Lung (tissue), 12 donors: ENCODE measurements around the gene DOCK8. TPM values are rescaled to one million over a fixed set of nuclear protein-coding genes. Genes with fewer than 3 reads are reported as not detected.

ENCODE experiments used
- ATAC-seq: fragments of 200-7000 bp; cut with Tn5 transposase; one replicate; pipeline ENCODE4 v1.9.1; 2020; ENCODE audit warnings: moderate number of reproducible peaks; ENCODE audit not compliant: insufficient read depth, low FRiP score
- DNase-seq, 3 donors: peaks; one replicate each; pipeline ENCODE4 v3.0.0-alpha.2; 2013 to 2017
- H3K27ac ChIP-seq, 2 donors: one replicate each; pipeline ENCODE4 v1.5.1; 2013; ENCODE audit warnings: mild to moderate bottlenecking in 2 of 2, moderate library complexity in 2 of 2, control low read depth in 1 of 2, inconsistent platforms in 1 of 2, low read depth in 1 of 2, low read length in 1 of 2
- H3K27me3 ChIP-seq, 3 donors: one replicate each; pipeline ENCODE4 v1.5.1; 2013; ENCODE audit warnings: low read length in 2 of 3; ENCODE audit not compliant: control insufficient read depth in 3 of 3, insufficient read depth in 3 of 3
- H3K36me3 ChIP-seq, 4 donors: one replicate each; pipeline ENCODE4 v1.5.1; 2013; ENCODE audit warnings: low read length in 4 of 4, mild to moderate bottlenecking in 1 of 4, moderate library complexity in 1 of 4; ENCODE audit not compliant: control insufficient read depth in 4 of 4, insufficient read depth in 4 of 4
- H3K4me1 ChIP-seq, 5 donors: one replicate each; pipeline ENCODE4 v1.5.1; 2013; ENCODE audit warnings: low read length in 5 of 5, mild to moderate bottlenecking in 2 of 5, moderate library complexity in 1 of 5; ENCODE audit not compliant: control insufficient read depth in 5 of 5, insufficient read depth in 5 of 5
- H3K4me3 ChIP-seq: one replicate; pipeline ENCODE4 v1.5.1; 2013; ENCODE audit warnings: mild to moderate bottlenecking, control low read depth, moderate library complexity
- H3K9ac ChIP-seq, 2 donors: one replicate each; pipeline ENCODE4 v1.5.1; 2013; ENCODE audit warnings: low read length in 2 of 2, control low read depth in 1 of 2; ENCODE audit not compliant: insufficient read depth in 1 of 2
- H3K9me3 ChIP-seq, 4 donors: one replicate each; pipeline ENCODE4 v1.5.1; 2013; ENCODE audit warnings: low read length in 3 of 4, mild to moderate bottlenecking in 1 of 4, moderate library complexity in 1 of 4; ENCODE audit not compliant: control insufficient read depth in 4 of 4, insufficient read depth in 3 of 4
- WGBS, 2 donors: extraction: QIAGEN DNeasy Blood & Tissue Kit; methylation state at CpG; one replicate each; pipeline ENCODE4 v1.1.7; 2013; 5-methylcytosine and 5-hydroxymethylcytosine counted together
- polyA plus RNA-seq, 2 donors: library from polyadenylated mRNA; stranded (reverse); fragments of 200-250 nt; gene quantifications; one replicate each; pipeline ENCODE4 v1.2.1, GENCODE V29; 2013
- total RNA-seq, 2 donors: library from RNA; depleted of rRNA in 1 of 2; stranded (reverse); fragments of >200 nt in 1 of 2; gene quantifications; one replicate each; pipeline ENCODE4 v1.2.1, GENCODE V29; 2014 to 2021
- TF ChIP-seq, protein P1 (sequence below): IDR thresholded peaks from 2 replicates; pipeline ENCODE4 v1.5.1; 2012; ENCODE audit warnings: mild to moderate bottlenecking; ENCODE audit errors: control extremely low read depth, extremely low read depth
- donor health status: control.
- donor health status: control.
- donor health status: Bipolar disorder and iron deficiency.
- donor health status: healthy.
- donor health status: DM: yes; HTN: yes; CAD: no.

The DOCK8 gene
- total and polyA plus RNA-seq, 4 donors, result 9.6 to 75.1 (median 27.3) TPM

DNA sequence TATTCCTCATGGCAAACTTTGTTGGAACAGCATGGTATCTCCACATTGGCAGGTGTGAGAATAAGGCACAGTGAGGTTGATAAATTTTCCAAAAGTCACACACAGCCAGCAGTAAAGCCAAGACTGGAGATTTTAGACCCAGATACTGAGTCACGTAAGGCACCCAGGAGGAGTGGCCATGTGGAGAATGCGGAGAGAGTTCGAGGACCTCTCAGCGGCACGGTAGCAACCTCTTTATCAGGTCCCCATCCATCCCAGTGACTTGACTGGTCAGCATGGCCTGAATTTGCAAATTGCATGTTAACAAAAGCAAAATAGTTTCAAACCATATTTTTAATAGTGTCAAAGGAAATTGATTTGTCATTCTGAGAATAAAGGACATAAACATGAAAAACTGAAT, 183.4 kb downstream of the DOCK8 start:
- Histone ChIP-seq H3K4me3 (no peak overlapping the region), H3K9ac (no peak overlapping the region), H3K4me1 (peaks cover 0 to 11% (median 0%) of the 10 kb centered on the region in 5 donors), H3K36me3 (peaks cover 0 to 3% (median 0%) of the 10 kb centered on the region in 4 donors), H3K27me3 (no peaks in the 10 kb centered on the region), H3K27ac (no peak overlapping the region), H3K9me3 (no peaks in the 10 kb centered on the region)
- WGBS, 2 donors, result 71 to 86% methylated on average over 5 of the region's 5 CpGs
- no peak for DNase-seq
- TF ChIP-seq, protein P1, sequence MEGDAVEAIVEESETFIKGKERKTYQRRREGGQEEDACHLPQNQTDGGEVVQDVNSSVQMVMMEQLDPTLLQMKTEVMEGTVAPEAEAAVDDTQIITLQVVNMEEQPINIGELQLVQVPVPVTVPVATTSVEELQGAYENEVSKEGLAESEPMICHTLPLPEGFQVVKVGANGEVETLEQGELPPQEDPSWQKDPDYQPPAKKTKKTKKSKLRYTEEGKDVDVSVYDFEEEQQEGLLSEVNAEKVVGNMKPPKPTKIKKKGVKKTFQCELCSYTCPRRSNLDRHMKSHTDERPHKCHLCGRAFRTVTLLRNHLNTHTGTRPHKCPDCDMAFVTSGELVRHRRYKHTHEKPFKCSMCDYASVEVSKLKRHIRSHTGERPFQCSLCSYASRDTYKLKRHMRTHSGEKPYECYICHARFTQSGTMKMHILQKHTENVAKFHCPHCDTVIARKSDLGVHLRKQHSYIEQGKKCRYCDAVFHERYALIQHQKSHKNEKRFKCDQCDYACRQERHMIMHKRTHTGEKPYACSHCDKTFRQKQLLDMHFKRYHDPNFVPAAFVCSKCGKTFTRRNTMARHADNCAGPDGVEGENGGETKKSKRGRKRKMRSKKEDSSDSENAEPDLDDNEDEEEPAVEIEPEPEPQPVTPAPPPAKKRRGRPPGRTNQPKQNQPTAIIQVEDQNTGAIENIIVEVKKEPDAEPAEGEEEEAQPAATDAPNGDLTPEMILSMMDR, result no peak
- ATAC-seq, result no peak

DNA sequence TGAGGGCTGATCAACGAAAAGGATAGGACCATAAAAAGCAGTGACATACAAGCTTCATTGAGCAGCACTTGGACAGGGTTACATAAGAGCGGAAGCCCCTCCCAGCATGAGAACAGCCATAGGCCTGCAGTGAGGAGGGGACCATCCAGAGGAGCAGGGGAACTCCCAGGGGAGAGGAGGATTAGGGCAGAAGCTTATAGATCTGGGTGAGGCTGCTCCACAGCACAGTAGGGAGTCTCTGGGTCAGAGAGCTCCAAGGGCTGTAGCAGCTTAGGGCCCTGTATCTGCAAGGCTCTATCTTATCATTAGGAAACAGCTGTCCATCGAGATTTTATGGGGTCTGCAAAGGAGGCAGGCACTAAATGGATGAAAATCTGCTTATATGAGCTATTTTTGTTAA, 186.6 kb downstream of the DOCK8 start:
- peaks cover 0 to 3% (median 0%) of the 10 kb centered on the region in 4 donors for H3K36me3 ChIP-seq
- WGBS, 2 donors, result 80 to 85% methylated on average over 3 of the region's 3 CpGs
- no peak for ATAC-seq

DNA sequence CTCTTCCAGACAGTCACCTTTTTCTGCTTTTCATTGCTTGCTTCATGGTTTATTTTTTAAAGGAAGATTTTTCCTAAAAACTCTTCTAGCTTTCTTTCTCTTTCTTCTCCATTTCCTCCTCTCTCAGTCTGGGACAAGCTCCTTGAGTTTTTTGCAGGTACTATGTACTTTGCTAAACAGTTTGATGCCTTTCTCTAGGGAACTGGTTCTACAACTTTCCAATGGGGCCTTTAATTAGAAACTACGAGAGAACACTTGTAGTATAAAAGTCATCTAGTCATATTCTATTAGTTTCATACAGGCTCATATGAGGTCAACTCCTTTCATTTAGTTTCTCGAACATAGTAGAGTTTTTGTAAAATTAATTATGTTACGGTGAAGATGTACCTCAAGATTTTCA, 189.6 kb downstream of the DOCK8 start:
- no peak for ATAC-seq
- Histone ChIP-seq H3K9ac (no peak overlapping the region), H3K36me3 (peaks cover 0 to 5% (median 0%) of the 10 kb centered on the region in 4 donors), H3K27ac (peak overlapping the region in 1 of 2 donors; percentile 44), H3K27me3 (peaks cover 0 to 2% (median 0%) of the 10 kb centered on the region in 3 donors), H3K4me3 (no peak overlapping the region), H3K4me1 (peaks cover 0 to 11% (median 0%) of the 10 kb centered on the region in 5 donors), H3K9me3 (no peaks in the 10 kb centered on the region)
- TF ChIP-seq, protein P1, result no peak
- WGBS, 2 donors, result 77 to 88% methylated on average over 3 of the region's 3 CpGs
- DNase-seq, result peak in 2 of 3 donors; percentile 65 to 79

More for the DNA sequence above, 186.6 kb downstream of the DOCK8 start:
- H3K4me3 ChIP-seq, result no peak overlapping the region
- no peak overlapping the region for H3K27ac ChIP-seq
- no peaks in the 10 kb centered on the region for H3K27me3 ChIP-seq
- TF ChIP-seq, protein P1, result no peak
- H3K9me3 ChIP-seq, result no peaks in the 10 kb centered on the region
- no peak overlapping the region for H3K9ac ChIP-seq
- DNase-seq, result peak in 1 of 3 donors; percentile 11
- peaks cover 0 to 11% (median 0%) of the 10 kb centered on the region in 5 donors for H3K4me1 ChIP-seq

DNA sequence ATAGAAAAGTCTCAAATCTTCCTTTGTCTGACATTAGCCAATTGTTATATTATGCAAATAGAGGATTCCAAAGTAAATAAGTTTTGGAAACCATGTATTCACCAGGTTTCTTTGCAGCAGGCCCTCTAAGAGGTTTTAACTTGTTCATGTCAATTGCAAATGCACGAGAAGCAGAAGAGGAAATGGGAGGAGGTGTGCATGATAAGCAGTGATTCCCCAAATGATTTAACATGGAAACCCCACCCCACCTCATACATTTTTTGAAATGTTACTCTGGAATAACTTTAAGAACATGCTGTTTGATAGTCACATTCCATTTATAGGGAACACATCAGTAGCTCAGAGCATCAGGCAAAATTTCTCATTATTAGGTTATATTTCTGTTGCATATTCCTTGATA, 190.7 kb downstream of the DOCK8 start:
- no peak for DNase-seq
- peaks cover 0 to 11% (median 0%) of the 10 kb centered on the region in 5 donors for H3K4me1 ChIP-seq
- H3K4me3 ChIP-seq, result no peak overlapping the region
- ATAC-seq, result no peak
- H3K9me3 ChIP-seq, result no peaks in the 10 kb centered on the region
- H3K9ac ChIP-seq, result no peak overlapping the region
- peaks cover 0 to 5% (median 0%) of the 10 kb centered on the region in 4 donors for H3K36me3 ChIP-seq
- TF ChIP-seq, protein P1, result no peak
- H3K27me3 ChIP-seq, result peaks cover 0 to 2% (median 0%) of the 10 kb centered on the region in 3 donors
- no peak overlapping the region for H3K27ac ChIP-seq
- WGBS, 2 donors, result 48 to 53% methylated on average over 1 of the region's 1 CpG
